ENCODE measurements around the gene DSE.

GRCh38 chr6:116359131-116359530, 11.6 kb upstream of the DSE start:
- TF ChIP-seq TP53 (CRISPR knock-in tag; IDR thresholded peaks at IDR 0.05) (no peak), CTCF (IDR thresholded peaks at IDR 0.05) (no peak), ZSCAN20 (CRISPR knock-in tag; IDR thresholded peaks at IDR 0.05) (no peak), POLR2A (IDR thresholded peaks at IDR 0.05; ENCODE audit: low read length) (no peak), REST (IDR thresholded peaks at IDR 0.05) (no peak), RFX5 (IDR thresholded peaks at IDR 0.05) (no peak), BHLHE40 (IDR thresholded peaks at IDR 0.05; ENCODE audit: low read depth, low read length) (no peak), EP300 (IDR thresholded peaks at IDR 0.05) (no peak), SMC3 (IDR thresholded peaks at IDR 0.05) (no peak), CEBPB (IDR thresholded peaks at IDR 0.05) (no peak)
